HCT116 (cell line): Measurements from ENCODE around the gene CHST3. TPM values are rescaled to one million over a fixed set of nuclear protein-coding genes. Genes with fewer than 3 reads are reported as not detected.

ENCODE experiments used
- ATAC-seq: fragments of 200-7000 bp; cut with Tn5 transposase; 2 replicates; pipeline ENCODE4 v1.9.1; 2020; ENCODE audit warnings: mild to moderate bottlenecking, moderate library complexity
- BruUV-seq: library from RNA; stranded (reverse); fragments of 400-500 nt; replicated peaks from 2 replicates; lab custom pipeline; 2021; lab: Mats Ljungman, UMichigan
- CTCF ChIA-PET: fragments of 300-600 bp; sonication (Branson Sonifier 250); formaldehyde crosslinking; loops from one replicate; lab custom pipeline; 2021; ENCODE audit warnings: antibody characterized with exemption; lab: Charles Lee
- POLR2A ChIA-PET: fragments of 300-600, 350-600 bp; sonication (Branson Sonifier 250); formaldehyde crosslinking; loops from one replicate; lab custom pipeline; 2021; ENCODE audit warnings: antibody characterized with exemption; lab: Charles Lee
- RAD21 ChIA-PET, 2 experiments: fragments of 300-600 bp; sonication (Branson Sonifier 250); formaldehyde crosslinking; loops; one replicate each; lab custom pipeline; 2023; ENCODE audit warnings: low total read pairs in 2 of 2; ENCODE audit not compliant: uncharacterized antibody in 2 of 2, unreplicated experiment in 2 of 2, low non-redundant PET in 1 of 2; lab: Charles Lee
- DNase-seq: peaks from one replicate; pipeline ENCODE4 v3.0.0-alpha.2; 2010; ENCODE audit warnings: low read depth, low spot score
- H2AFZ ChIP-seq: fragments of 200-600 bp; shearing (Covaris generic), sonication (generic); 2 replicates; pipeline ENCODE4 v1.6.1; 2017; ENCODE audit warnings: low read depth, mixed run types, mixed read lengths, antibody characterized with exemption, low read length; ENCODE audit not compliant: poor library complexity, severe bottlenecking
- H3K27ac ChIP-seq: 2 replicates; pipeline ENCODE4 v1.5.1; 2012; ENCODE audit warnings: low read depth, low read length
- H3K27me3 ChIP-seq: fragments of 200-600 bp; sonication (generic); 2 replicates; pipeline ENCODE4 v1.6.1; 2016; ENCODE audit warnings: mixed run types, low read length, mixed read lengths; ENCODE audit not compliant: insufficient read depth
- H3K36me3 ChIP-seq, 2 experiments: fragments of 200-500 bp in 1 of 2; fragments of 200-600 bp in 1 of 2; sonication (Bioruptor generic) in 1 of 2; sonication (generic) in 1 of 2; 2 replicates each; pipeline versions ENCODE4 v1.5.1 to v1.6.1; 2014 to 2016; ENCODE audit warnings: low read length in 2 of 2, inconsistent platforms in 1 of 2, mixed read lengths in 1 of 2, mixed run types in 1 of 2; ENCODE audit not compliant: insufficient read depth in 2 of 2, control insufficient read depth in 1 of 2
- H3K4me1 ChIP-seq, 2 experiments: fragments of 200-600 bp in 1 of 2; sonication (generic) in 1 of 2; 2 replicates each; pipeline versions ENCODE4 v1.5.1 to v1.6.1; 2012 to 2017; ENCODE audit warnings: low read length in 2 of 2, inconsistent platforms in 1 of 2, mild to moderate bottlenecking in 1 of 2, mixed read lengths in 1 of 2, mixed run types in 1 of 2, moderate library complexity in 1 of 2; ENCODE audit not compliant: insufficient read depth in 2 of 2, control insufficient read depth in 1 of 2
- H3K4me2 ChIP-seq: fragments of 200-600 bp; sonication (generic); 2 replicates; pipeline ENCODE4 v1.6.1; 2017; ENCODE audit warnings: mixed run types, low read length, mixed read lengths
- H3K4me3 ChIP-seq, 2 experiments: fragments of 200-600 bp in 1 of 2; sonication (generic) in 1 of 2; replicated peaks in 1 of 2; 2 replicates each; pipeline ENCODE4 v1.5.1; 2011 to 2016; ENCODE audit warnings: low read length in 2 of 2, control low read depth in 1 of 2, low read depth in 1 of 2, mild to moderate bottlenecking in 1 of 2, mixed read lengths in 1 of 2, mixed run types in 1 of 2
- H3K79me2 ChIP-seq: fragments of 200-600 bp; sonication (generic); 2 replicates; pipeline ENCODE4 v1.6.1; 2017; ENCODE audit warnings: mild to moderate bottlenecking, mixed run types, low read length, moderate library complexity, mixed read lengths; ENCODE audit not compliant: insufficient read depth
- H3K9ac ChIP-seq: fragments of 200-600 bp; sonication (generic); 2 replicates; pipeline ENCODE4 v1.6.1; 2016; ENCODE audit warnings: low read length, mixed read lengths
- H3K9me2 ChIP-seq: fragments of 200-600 bp; sonication (generic), shearing (Covaris generic); 2 replicates; pipeline ENCODE4 v1.6.1; 2017; ENCODE audit warnings: mixed run types, mild to moderate bottlenecking, moderate library complexity; ENCODE audit not compliant: insufficient read depth
- H3K9me3 ChIP-seq, 2 experiments: fragments of 200-500 bp in 1 of 2; fragments of 200-600 bp in 1 of 2; sonication (Bioruptor generic) in 1 of 2; sonication (generic) in 1 of 2; 2 replicates each; pipeline ENCODE4 v1.6.1; 2014 to 2017; ENCODE audit warnings: low read length in 2 of 2, mixed read lengths in 2 of 2, inconsistent platforms in 1 of 2, low read depth in 1 of 2, mild to moderate bottlenecking in 1 of 2, mixed run types in 1 of 2, moderate library complexity in 1 of 2; ENCODE audit not compliant: control insufficient read depth in 1 of 2, insufficient read depth in 1 of 2
- H4K20me1 ChIP-seq: fragments of 200-600 bp; sonication (generic), shearing (Covaris generic); 2 replicates; pipeline ENCODE4 v1.6.1; 2017; ENCODE audit warnings: mixed run types, mild to moderate bottlenecking, moderate library complexity; ENCODE audit not compliant: insufficient read depth
- CTCF ChIP-seq, 3 experiments: fragments of 200-600 bp in 1 of 3; sonication (generic) in 1 of 3; IDR thresholded peaks in 2 of 3; conservative IDR thresholded peaks in 1 of 3; 2 replicates each; pipeline ENCODE4 v1.5.1; 2012 to 2017; ENCODE audit warnings: low read depth in 2 of 3, low read length in 2 of 3, antibody characterized with exemption in 1 of 3, borderline replicate concordance in 1 of 3, control low read depth in 1 of 3, mild to moderate bottlenecking in 1 of 3, mixed read lengths in 1 of 3, mixed run types in 1 of 3, moderate library complexity in 1 of 3; ENCODE audit not compliant: insufficient read depth in 1 of 3
- EZH2 ChIP-seq: fragments of 200-600 bp; sonication (generic); IDR thresholded peaks from 2 replicates; pipeline ENCODE4 v1.6.1; 2017; ENCODE audit warnings: antibody characterized with exemption, mixed run types
- JUND ChIP-seq: IDR thresholded peaks from 2 replicates; pipeline ENCODE4 v1.6.1; 2012
- REST ChIP-seq: IDR thresholded peaks from 2 replicates; pipeline ENCODE4 v1.6.1; 2012; ENCODE audit warnings: low read depth
- SP1 ChIP-seq: IDR thresholded peaks from 2 replicates; pipeline ENCODE4 v1.6.1; 2012; ENCODE audit warnings: low read depth
- SRF ChIP-seq: IDR thresholded peaks from 2 replicates; pipeline ENCODE4 v1.6.1; 2012; ENCODE audit warnings: low read depth
- intact Hi-C: fragments of 100-400 bp; cut with micrococcal nuclease; formaldehyde crosslinking; loops from 2 replicates; pipeline ENCODE4 v1.10.0; 2022
- total RNA-seq: library from RNA; stranded (reverse); gene quantifications from one replicate; pipeline ENCODE4 v1.2.1, GENCODE V29; 2021; ENCODE audit not compliant: unreplicated experiment

CHST3 gene
- total RNA-seq, 1 experiment from 2014 or later = 10.6 TPM

- Histone ChIP-seq H3K4me2 (no peak overlapping the region), H3K79me2 (no peaks in the 10 kb centered on the region), H3K9me2 (no peaks in the 10 kb centered on the region), H4K20me1 (no peaks in the 10 kb centered on the region), H3K9me3 (no peaks in the 10 kb centered on the region), H3K27ac (no peak overlapping the region), H3K4me3 (no peak overlapping the region), H3K36me3 (no peaks in the 10 kb centered on the region), H3K4me1 (peaks cover 20 to 24% of the 10 kb centered on the region in 2 experiments), H2AFZ (no peak overlapping the region), H3K27me3 (no peaks in the 10 kb centered on the region), H3K9ac (no peak overlapping the region)
- RAD21 ChIA-PET = no interaction called here
- no peak for TF ChIP-seq EZH2
- TF ChIP-seq JUND = no peak
- no peak for TF ChIP-seq CTCF (IDR thresholded peaks at IDR 0.05 in 2 of 3, conservative IDR thresholded peaks at IDR 0.05 in 1 of 3; ENCODE audit: borderline replicate concordance in 1 of 3, insufficient read depth in 1 of 3, low read depth in 2 of 3, low read length in 2 of 3)
- no peak for TF ChIP-seq SRF
- no peak for TF ChIP-seq SP1
- TF ChIP-seq REST = no peak
- POLR2A ChIA-PET = no interaction called here
- CTCF ChIA-PET = no interaction called here
- no peak for DNase-seq
- no peak for ATAC-seq
- BruUV-seq = no TSS peak
- intact Hi-C loops = no loop called here
Observed at GRCh38 chr10:72025400-72025799, 61.2 kb downstream of the CHST3 start.
